ENCODE measurements around the gene CDYL. TPM values are rescaled to one million over a fixed set of nuclear protein-coding genes. Genes with fewer than 3 reads are reported as not detected.

Gene CDYL
- total RNA-seq, 1 experiment from 2014 or later = 23.2 TPM

- no peak for DNase-seq (ENCODE audit: low read depth)
Measured at GRCh38 chr6:4964675-4965561, 188.7 kb downstream of the CDYL start.

DNA sequence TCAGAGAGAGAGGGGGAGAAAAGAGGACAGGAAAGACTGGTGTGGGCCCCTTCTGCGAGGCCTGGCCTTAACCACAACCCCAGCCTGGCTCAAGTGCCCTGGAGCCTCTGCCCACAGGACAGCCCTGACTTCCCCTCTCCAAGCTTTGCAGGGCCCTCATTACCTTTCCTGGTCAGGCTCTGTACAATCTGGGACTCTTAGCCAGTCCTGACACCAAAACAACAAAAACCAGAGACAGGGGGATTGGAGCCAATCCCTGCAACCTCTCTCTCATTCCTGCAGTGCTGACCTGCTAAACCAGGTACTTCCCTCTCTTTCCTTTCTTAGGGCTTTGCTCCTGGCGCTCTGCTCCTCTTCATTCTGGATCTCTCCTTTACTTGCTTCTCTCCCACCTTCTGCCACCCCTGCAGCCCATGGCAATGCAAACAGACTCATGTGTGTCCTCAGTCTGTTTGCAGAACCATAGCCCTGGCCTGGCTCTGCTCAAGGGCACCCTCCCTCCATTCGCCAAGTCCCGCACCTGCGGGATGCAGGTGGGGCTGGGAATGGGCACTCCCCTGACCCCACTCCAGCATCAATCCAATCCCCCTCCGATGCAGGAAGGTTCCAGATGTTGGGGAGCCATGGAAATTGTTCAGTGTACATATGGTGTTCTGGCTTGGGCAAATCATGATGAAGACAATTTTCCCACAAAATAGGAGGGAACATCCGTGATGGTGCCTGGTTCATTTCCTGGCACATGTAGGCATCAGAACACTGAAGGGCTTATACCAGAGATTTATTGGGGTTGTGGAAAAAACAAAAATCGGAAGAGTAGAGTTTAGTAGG is 189.6 kb downstream of the CDYL start:
- DNase-seq (ENCODE audit: low read depth) = no peak

- DNase-seq (ENCODE audit: low read depth) = no peak
Measured at GRCh38 chr6:4967301-4968030, 191.3 kb downstream of the CDYL start.

GRCh38 chr6:4969609-4970285 is 193.5 kb downstream of the CDYL start:
- no peak for DNase-seq (ENCODE audit: low read depth)

GRCh38 chr6:4970739-4971395 is 194.7 kb downstream of the CDYL start:
- no peak for DNase-seq (ENCODE audit: low read depth)

DNA sequence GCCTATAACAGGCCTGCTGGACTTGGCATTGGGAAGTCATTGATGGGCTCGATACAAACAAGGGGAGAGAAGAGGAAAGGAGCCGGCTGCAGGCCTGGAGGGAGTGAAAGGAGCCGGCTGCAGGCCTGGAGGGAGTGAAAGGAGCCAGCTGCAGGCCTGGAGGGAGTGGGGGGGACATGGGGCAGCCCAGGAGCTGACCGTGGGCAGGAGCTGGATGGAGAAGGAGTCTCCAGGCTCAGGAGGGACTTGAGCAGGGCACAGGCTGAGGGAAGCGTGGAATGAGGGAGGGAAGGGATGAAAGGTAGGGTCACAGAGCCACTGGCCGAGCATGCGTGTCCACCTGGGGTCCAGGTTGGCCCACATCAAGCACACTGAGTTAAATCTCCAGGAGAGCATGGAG is 195.6 kb downstream of the CDYL start:
- no peak for DNase-seq (ENCODE audit: low read depth)

GRCh38 chr6:4972438-4972837 is 196.2 kb downstream of the CDYL start:
- no peak for DNase-seq (ENCODE audit: low read depth)

DNA sequence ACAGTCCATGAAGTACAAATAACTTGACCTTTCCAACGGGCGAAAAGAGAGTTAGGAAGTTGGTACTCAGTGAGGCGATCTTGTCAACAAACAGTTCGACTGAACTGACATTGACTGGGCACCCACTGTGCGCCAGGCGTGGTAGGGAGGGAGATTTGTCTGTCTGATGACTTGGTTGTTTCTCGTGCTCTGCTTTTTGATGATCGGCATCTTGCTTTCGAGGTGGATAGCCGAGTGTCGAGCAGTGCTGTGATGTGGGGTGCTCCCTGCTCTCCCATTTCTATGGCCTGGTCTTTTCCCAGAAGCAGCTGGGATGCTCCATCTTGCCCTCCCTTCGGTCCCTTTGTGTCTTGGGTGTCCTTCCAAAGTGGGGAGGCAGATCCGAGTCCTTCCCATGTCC is 197.2 kb downstream of the CDYL start:
- DNase-seq (ENCODE audit: low read depth) = no peak

DNA sequence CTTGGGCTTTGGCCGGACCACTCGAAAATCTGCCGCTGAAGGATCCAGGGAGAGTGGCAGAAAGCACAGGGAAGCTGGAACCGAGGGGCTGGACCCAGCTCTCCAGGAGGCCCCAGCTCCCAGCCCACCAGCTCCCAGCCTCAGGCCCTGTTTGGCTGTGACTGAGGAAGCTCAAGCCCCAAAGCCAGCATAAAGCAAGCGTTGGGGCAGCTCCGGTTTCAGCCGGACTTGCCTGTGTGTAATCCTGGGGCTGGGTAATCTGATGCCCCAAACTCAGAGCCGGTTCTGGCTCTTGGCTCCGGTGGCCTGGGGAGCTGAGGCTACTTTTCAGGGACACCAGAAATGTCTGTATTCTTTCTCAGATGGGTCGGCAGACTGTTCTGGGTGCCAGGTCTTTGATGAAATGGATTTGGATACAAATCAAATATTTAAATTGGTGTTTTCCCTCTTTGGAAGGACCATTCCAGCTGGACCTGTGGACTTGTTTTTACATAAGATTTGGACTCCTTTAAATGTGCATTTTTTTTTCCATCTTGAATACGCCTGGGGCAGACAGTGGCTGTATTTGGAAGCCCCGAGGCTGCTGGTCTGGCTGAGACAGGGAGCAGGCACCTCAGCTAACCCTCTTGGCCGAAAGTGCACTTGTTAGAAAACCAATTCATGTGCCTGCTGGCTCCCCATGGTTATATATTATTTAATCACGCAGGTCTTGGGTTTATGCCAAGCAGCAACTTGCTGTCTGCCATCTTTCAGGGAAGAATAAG is 198.0 kb downstream of the CDYL start:
- peak; percentile 16 for DNase-seq (ENCODE audit: low read depth)

DNA sequence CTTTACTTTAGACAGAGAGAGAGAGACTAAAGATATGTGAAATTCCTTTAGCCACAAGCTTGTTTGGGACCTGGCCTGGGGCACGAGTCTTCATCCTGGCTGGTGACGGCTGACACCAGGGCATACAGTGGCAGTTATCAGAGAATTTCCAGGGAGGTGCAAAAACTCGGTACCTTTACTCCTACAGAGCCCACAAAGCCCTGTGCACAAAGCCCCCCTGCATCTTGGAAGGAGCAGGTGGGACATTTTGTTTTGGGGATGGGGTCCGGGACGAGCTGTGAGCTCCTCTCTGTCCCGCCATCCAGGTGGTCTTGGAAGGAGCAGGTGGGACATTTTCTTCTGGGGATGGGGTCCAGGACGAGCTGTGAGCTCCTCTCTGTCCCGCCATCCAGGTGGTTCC is 198.8 kb downstream of the CDYL start:
- DNase-seq (ENCODE audit: low read depth) = no peak

DNA sequence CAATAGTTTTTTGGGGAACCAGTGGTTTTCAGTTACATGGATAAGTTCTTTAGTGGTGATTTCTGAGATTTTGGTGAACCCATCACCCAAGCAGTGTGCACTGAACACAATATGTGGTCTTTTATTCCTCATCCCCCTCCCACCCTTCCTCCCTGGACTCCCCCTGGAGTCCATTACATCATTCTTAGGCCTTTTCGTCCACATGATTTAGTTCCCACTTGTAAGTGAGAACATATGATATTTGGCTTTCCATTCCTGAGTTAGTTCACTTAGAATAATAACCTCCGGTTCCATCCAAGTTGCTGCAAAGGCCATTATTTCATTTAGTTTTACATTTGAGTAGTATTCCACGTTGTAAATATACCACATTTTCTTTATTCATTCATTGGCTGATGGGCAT is 199.3 kb downstream of the CDYL start:
- DNase-seq (ENCODE audit: low read depth) = no peak

DNA sequence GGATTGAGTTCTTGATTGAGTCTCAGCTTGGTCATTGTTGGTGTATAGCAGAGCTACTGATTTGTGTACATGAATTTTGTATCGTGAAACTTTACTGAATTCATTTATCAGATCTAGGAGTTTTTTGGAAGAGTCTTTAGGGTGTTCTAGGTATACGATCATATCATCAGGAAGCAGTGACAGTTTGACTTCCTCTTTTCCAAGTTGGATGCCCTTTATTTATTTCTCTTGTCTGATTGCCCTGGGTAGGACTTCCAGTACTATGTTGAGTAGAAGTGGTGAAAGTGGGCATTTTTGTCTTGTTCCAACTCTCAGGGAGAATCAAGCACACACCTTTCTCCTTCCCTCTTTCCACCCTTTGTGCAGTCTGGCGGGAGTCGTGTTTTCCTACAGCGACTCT is 201.3 kb downstream of the CDYL start:
- DNase-seq (ENCODE audit: low read depth) = no peak

- DNase-seq (ENCODE audit: low read depth) = no peak
Measured at GRCh38 chr6:4979426-4979825, 203.2 kb downstream of the CDYL start.

DNA sequence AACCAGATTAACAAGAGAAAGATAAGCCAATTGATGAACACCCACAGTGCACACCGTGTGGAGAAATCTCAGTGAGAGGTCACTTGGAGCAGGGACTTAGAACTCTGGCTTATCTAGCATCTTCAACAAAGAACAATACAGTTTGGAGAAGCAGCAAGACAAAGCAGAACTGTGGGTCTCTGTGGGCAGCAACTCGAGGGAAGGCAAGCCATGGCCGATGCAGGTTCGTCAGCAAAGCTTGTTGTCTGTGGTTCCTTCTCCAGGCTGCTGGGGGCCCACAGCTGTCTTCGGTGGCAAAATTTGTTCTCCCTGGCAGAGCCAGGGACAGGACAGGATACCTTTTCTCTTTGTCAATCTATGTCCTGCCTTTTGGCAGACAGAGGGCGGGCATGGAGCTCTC is 205.6 kb downstream of the CDYL start:
- no peak for DNase-seq (ENCODE audit: low read depth)

DNA sequence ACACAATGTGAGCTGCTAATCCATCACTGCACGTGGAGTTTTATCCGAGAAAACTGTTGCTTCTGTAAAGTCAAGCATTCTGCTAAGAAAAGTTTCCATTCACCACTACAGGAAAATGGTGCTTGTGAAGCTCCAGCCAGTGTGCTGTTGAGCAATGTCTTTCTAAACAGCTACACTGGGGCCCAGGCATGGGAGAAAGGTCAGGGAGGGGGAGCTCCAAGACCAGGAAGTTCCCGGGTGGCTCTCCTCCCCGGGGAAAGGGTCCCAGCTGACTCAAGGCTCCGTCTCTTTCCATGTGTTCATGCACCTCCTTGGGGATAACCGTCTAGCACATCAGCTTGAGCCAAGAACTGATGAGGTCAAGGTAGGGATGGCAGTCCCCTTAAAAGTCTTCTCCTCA is 207.1 kb downstream of the CDYL start:
- no peak for DNase-seq (ENCODE audit: low read depth)

DNA sequence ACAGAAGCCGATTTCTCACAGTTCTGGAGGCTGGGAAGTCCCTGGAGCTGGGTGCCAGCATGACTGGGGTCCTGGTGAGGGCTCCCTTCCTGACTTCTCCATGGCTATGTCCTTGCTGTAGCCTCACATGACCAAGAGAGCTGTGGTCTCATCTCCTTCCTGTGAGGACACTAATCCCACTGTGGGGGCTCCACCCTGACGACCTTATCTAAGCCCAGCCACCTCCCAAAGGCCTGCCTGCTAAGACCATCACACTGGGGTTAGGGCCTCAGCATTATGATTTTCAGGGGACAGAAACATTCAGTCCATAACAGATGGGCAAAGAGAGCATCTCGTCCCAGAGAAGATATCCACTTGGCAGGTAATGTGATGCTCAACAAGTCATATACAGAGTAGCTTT is 210.8 kb downstream of the CDYL start:
- DNase-seq (ENCODE audit: low read depth) = no peak

GRCh38 chr6:4987432-4987831 is 211.2 kb downstream of the CDYL start:
- no peak for DNase-seq (ENCODE audit: low read depth)

- no peak for DNase-seq (ENCODE audit: low read depth)
Measured at GRCh38 chr6:4994741-4995140, 218.5 kb downstream of the CDYL start.

GRCh38 chr6:4997862-4998261 is 221.7 kb downstream of the CDYL start:
- DNase-seq (ENCODE audit: low read depth) = no peak

GRCh38 chr6:4999586-4999985 is 223.4 kb downstream of the CDYL start:
- no peak for DNase-seq (ENCODE audit: low read depth)
